Mucosa of descending colon (tissue), 3 donors: ENCODE results near the gene FBXL22. TPM values are rescaled to one million over a fixed set of nuclear protein-coding genes. Genes with fewer than 3 reads are reported as not detected.

Source experiments
- ATAC-seq: fragments of 200-7000 bp; cut with Tn5 transposase; one replicate; pipeline ENCODE4 v1.9.1; 2020; ENCODE audit warnings: mild to moderate bottlenecking, moderate library complexity
- DNase-seq, 3 donors: peaks; one replicate each; pipeline ENCODE4 v3.0.0-alpha.2; 2020
- H3K36me3 ChIP-seq: fragments of 200-600 bp; one replicate; pipeline ENCODE4 v1.8.0; 2021; ENCODE audit warnings: low read depth, mild to moderate bottlenecking
- H3K4me1 ChIP-seq: fragments of 200-600 bp; one replicate; pipeline ENCODE4 v1.8.0; 2021; ENCODE audit warnings: low read depth, mild to moderate bottlenecking
- H3K4me3 ChIP-seq: fragments of 200-600 bp; one replicate; pipeline ENCODE4 v1.8.0; 2021; ENCODE audit warnings: mild to moderate bottlenecking
- H3K9me3 ChIP-seq: fragments of 200-600 bp; one replicate; pipeline ENCODE4 v1.8.0; 2021; ENCODE audit warnings: mild to moderate bottlenecking
- CTCF ChIP-seq: fragments of 200-600 bp; IDR thresholded peaks from one replicate; pipeline ENCODE4 v1.8.0; 2022; ENCODE audit warnings: antibody characterized with exemption, mild to moderate bottlenecking
- intact Hi-C, 2 donors: fragments of 100-400 bp; cut with DNase I in 1 of 2; cut with micrococcal nuclease in 1 of 2; formaldehyde crosslinking; loops; one replicate each; pipeline versions ENCODE4 v1.11.0 to v1.11.1; 2022; cut with DNase I, micrococcal nuclease
- total RNA-seq, 3 donors: library from RNA; stranded (reverse); fragmentation: NEBNext Ultra II Directional in 2 of 3; extraction: Animal tissue kit (Norgen Biotek cat#: 25700) in 2 of 3; gene quantifications; one replicate each; pipeline versions ENCODE4 v1.2.1 to v1.2.4, GENCODE V29; 2021 to 2023
- donor health status: DM: no; HTN: no; CAD: no; lungs with moderate emphysema.
- donor health status: DM: no; HTN: no; CAD: no.
- donor health status: DM: no; HTN: yes; CAD: no.

Gene FBXL22
- total RNA-seq, 3 donors from 2014 or later, result 4.2 to 37.5 (median 5.1) TPM

- ATAC-seq, result no peak
- DNase-seq, result no peak
- Histone ChIP-seq H3K36me3 (no peaks in the 10 kb centered on the region), H3K4me1 (no peaks in the 10 kb centered on the region), H3K4me3 (no peak overlapping the region), H3K9me3 (no peaks in the 10 kb centered on the region)
- TF ChIP-seq CTCF, result no peak
- intact Hi-C loops, result no loop called here
Measured at GRCh38 chr15:63640146-63640545, 43.0 kb downstream of the FBXL22 start.

Other genes starting within 250 kb of the FBXL22 start
- 100 to 1,000 TPM; 141 to 645 (median 213) TPM for gene CA12, start 215.5 kb upstream of the FBXL22 start, total RNA-seq
- gene USP3, start 92.8 kb upstream of the FBXL22 start, total RNA-seq, result 100 to 1,000 TPM in 1 of 3 donors, 10 to 100 TPM in 2; 65.6 to 101 (median 67.3) TPM
- 100 to 1,000 TPM in 1 of 3 donors, 10 to 100 TPM in 2; 51.7 to 136 (median 77.7) TPM for gene HERC1, start 236.6 kb downstream of the FBXL22 start, total RNA-seq